Measurements from ENCODE around the gene VAPA. TPM values are rescaled to one million over a fixed set of nuclear protein-coding genes. Genes with fewer than 3 reads are reported as not detected.
A peak's percentile ranks its signal among the peaks of the same experiment; 100 is the strongest.

VAPA gene
- total and polyA plus RNA-seq, 9 of the 15 experiments (the other 6 are each of a cell fraction or from before 2014, with no cell fraction given) = 219 to 902 (median 526) TPM

GRCh38 chr18:9951022-9951859, 37.4 kb downstream of the VAPA start (continued):
- TF ChIP-seq MEIS2 (IDR thresholded peaks at IDR 0.05; ENCODE audit: partially characterized antibody) (peak; percentile 51), ARID3B (CRISPR knock-in tag; IDR thresholded peaks at IDR 0.05; ENCODE audit: borderline replicate concordance) (no peak), FOXP1 (CRISPR knock-in tag; IDR thresholded peaks at IDR 0.05) (no peak), RBM22 (IDR thresholded peaks at IDR 0.05; ENCODE audit: low read depth, low read length, poor library complexity, severe bottlenecking) (no peak), ZNF124 (CRISPR knock-in tag; IDR thresholded peaks at IDR 0.05) (no peak), ZNF121 (CRISPR knock-in tag; conservative IDR thresholded peaks at IDR 0.05) (no peak), TCF7 (IDR thresholded peaks at IDR 0.05; ENCODE audit: borderline replicate concordance) (no peak), ZNF316 (IDR thresholded peaks at IDR 0.05) (peak; percentile 48), HMGXB4 (CRISPR knock-in tag; IDR thresholded peaks at IDR 0.05) (no peak), CHAMP1 (IDR thresholded peaks at IDR 0.05) (peak; percentile 41; the same call in 1 of the 2 replicates), CCAR2 (IDR thresholded peaks at IDR 0.05; ENCODE audit: low read depth, low read length) (no peak), CAMTA2 (CRISPR knock-in tag; conservative IDR thresholded peaks at IDR 0.05) (no peak), PREB (CRISPR knock-in tag; IDR thresholded peaks at IDR 0.05) (no peak), COPS2 (conservative IDR thresholded peaks at IDR 0.05) (no peak), NFYB (IDR thresholded peaks at IDR 0.05; ENCODE audit: extremely low read depth, insufficient read length) (no peak)
- TF ChIP-seq, protein P1, sequence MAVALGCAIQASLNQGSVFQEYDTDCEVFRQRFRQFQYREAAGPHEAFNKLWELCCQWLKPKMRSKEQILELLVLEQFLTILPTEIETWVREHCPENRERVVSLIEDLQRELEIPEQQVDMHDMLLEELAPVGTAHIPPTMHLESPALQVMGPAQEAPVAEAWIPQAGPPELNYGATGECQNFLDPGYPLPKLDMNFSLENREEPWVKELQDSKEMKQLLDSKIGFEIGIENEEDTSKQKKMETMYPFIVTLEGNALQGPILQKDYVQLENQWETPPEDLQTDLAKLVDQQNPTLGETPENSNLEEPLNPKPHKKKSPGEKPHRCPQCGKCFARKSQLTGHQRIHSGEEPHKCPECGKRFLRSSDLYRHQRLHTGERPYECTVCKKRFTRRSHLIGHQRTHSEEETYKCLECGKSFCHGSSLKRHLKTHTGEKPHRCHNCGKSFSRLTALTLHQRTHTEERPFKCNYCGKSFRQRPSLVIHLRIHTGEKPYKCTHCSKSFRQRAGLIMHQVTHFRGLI (CRISPR knock-in tag; IDR thresholded peaks at IDR 0.05) = no peak
- TF ChIP-seq, protein P2, sequence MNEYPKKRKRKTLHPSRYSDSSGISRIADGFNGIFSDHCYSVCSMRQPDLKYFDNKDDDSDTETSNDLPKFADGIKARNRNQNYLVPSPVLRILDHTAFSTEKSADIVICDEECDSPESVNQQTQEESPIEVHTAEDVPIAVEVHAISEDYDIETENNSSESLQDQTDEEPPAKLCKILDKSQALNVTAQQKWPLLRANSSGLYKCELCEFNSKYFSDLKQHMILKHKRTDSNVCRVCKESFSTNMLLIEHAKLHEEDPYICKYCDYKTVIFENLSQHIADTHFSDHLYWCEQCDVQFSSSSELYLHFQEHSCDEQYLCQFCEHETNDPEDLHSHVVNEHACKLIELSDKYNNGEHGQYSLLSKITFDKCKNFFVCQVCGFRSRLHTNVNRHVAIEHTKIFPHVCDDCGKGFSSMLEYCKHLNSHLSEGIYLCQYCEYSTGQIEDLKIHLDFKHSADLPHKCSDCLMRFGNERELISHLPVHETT (CRISPR knock-in tag; conservative IDR thresholded peaks at IDR 0.05 in 1 of 2, IDR thresholded peaks at IDR 0.05 in 1 of 2) = 0 out of 4 replicates have a peak, but pooled peaks of 1 of the 2 experiments have one; percentile 31
